Renal cortex interstitium (tissue), 11 donors: ENCODE results near the gene WDR31. TPM values are rescaled to one million over a fixed set of nuclear protein-coding genes. Genes with fewer than 3 reads are reported as not detected.
"Not testable (repeated sequence)": the region's sequence is repeated elsewhere in the genome, so short reads cannot be mapped to it uniquely, and the experiment has no call there.

Source experiments
- DNase-seq, 11 donors: peaks; one replicate each; pipeline ENCODE4 v3.0.0-alpha.2; 2013; ENCODE audit warnings: low read depth in 9 of 11, low spot score in 4 of 11; ENCODE audit errors: extremely low read depth in 1 of 11
- polyA plus RNA-seq, 3 donors: library from polyadenylated mRNA; unstranded; fragments of 120-200 nt; gene quantifications; one replicate each; pipeline ENCODE4 v1.2.1, GENCODE V29; 2013; ENCODE audit not compliant: insufficient read length in 3 of 3

Gene WDR31
- polyA plus RNA-seq, 3 donors = 6.5 to 7.9 (median 7.7) TPM

GRCh38 chr9:113307396-113307975 is 32.6 kb downstream of the WDR31 start:
- no peak for DNase-seq

- DNase-seq = no peak
These were observed 33.5 kb downstream of the WDR31 start for GRCh38 chr9:113306566-113306965.

GRCh38 chr9:113302792-113303418 is 37.2 kb downstream of the WDR31 start, which contains the start of gene RNF183:
TSS of gene RNF183 (minus strand) at chr9:113303376. CDS start at chr9:113298184, 5,192 bp downstream.
- DNase-seq = peak in 1 of 11 donors; percentile 24

- no peak for DNase-seq
These were observed 38.5 kb downstream of the WDR31 start for GRCh38 chr9:113301548-113301947.

- peak in 2 of 11 donors; percentile 32 to 57 for DNase-seq
These were observed 40.2 kb downstream of the WDR31 start for GRCh38 chr9:113299800-113300292.

GRCh38 chr9:113298924-113299770 is 40.9 kb downstream of the WDR31 start:
- no peak for DNase-seq

GRCh38 chr9:113298311-113298710 is 41.8 kb downstream of the WDR31 start:
- no peak for DNase-seq

- DNase-seq = no peak
These were observed 43.1 kb downstream of the WDR31 start for GRCh38 chr9:113296796-113297558.

- DNase-seq = not testable (repeated sequence)
These were observed 43.8 kb downstream of the WDR31 start for GRCh38 chr9:113296247-113296646.

- no peak for DNase-seq
These were observed 46.7 kb downstream of the WDR31 start for GRCh38 chr9:113293285-113293878.

GRCh38 chr9:113290052-113290607 is 49.9 kb downstream of the WDR31 start:
- no peak for DNase-seq

- no peak for DNase-seq
These were observed 51.0 kb downstream of the WDR31 start for GRCh38 chr9:113289091-113289490.

GRCh38 chr9:113281356-113281755 is 58.7 kb downstream of the WDR31 start:
- no peak for DNase-seq

- DNase-seq = no peak
These were observed 61.2 kb downstream of the WDR31 start for GRCh38 chr9:113278840-113279239.

- peak; percentile 92 to 98 (median 97) for DNase-seq
These were observed 64.6 kb downstream of the WDR31 start, which contains the start of the genes CDC26 and PRPF4 for GRCh38 chr9:113275157-113276131. TSS of gene CDC26 (minus strand) at chr9:113275572. CDS start at chr9:113272507, 3,065 bp downstream. TSS of gene PRPF4 (plus strand) at chr9:113275658. CDS start at chr9:113275744, 86 bp downstream.

- peak in 10 of 11 donors; percentile 37 to 68 (median 62) for DNase-seq
These were observed 65.5 kb downstream of the WDR31 start for GRCh38 chr9:113274474-113275156.
